HEK293 (cell line): ENCODE measurements around the gene PRICKLE1.

ENCODE experiments used
- ATF2 ChIP-seq: fragments of 450-650 bp; formaldehyde crosslinking; IDR thresholded peaks from 2 replicates; pipeline ENCODE4 v1.5.1; 2016; ENCODE audit warnings: missing biosample characterization, missing genetic modification characterization, low read depth
- CTCF ChIP-seq: fragments of 450-650 bp; formaldehyde crosslinking; IDR thresholded peaks from 2 replicates; pipeline ENCODE4 v1.5.1; 2016; ENCODE audit warnings: missing biosample characterization, missing genetic modification characterization
- KLF9 ChIP-seq: fragments of 450-650 bp; formaldehyde crosslinking; IDR thresholded peaks from 2 replicates; pipeline ENCODE4 v1.5.1; 2016; ENCODE audit warnings: missing biosample characterization, missing genetic modification characterization, low read depth
- PRDM10 ChIP-seq: fragments of 450-650 bp; formaldehyde crosslinking; IDR thresholded peaks from 2 replicates; pipeline ENCODE4 v1.5.1; 2016; ENCODE audit warnings: missing biosample characterization, missing genetic modification characterization
- YY2 ChIP-seq: fragments of 450-650 bp; formaldehyde crosslinking; IDR thresholded peaks from 2 replicates; pipeline ENCODE4 v1.5.1; 2016; ENCODE audit warnings: missing biosample characterization, missing genetic modification characterization
- ZBTB11 ChIP-seq: fragments of 450-650 bp; formaldehyde crosslinking; conservative IDR thresholded peaks from 2 replicates; pipeline ENCODE4 v1.5.1; 2016; ENCODE audit warnings: low read depth, missing biosample characterization, missing genetic modification characterization
- ZBTB21 ChIP-seq: fragments of 450-650 bp; formaldehyde crosslinking; IDR thresholded peaks from 2 replicates; pipeline ENCODE4 v1.5.1; 2017; ENCODE audit warnings: missing biosample characterization, missing genetic modification characterization
- ZFHX2 ChIP-seq: fragments of 450-650 bp; formaldehyde crosslinking; conservative IDR thresholded peaks from 2 replicates; pipeline ENCODE4 v1.5.1; 2016; ENCODE audit warnings: missing biosample characterization, missing genetic modification characterization
- ZNF138 ChIP-seq: fragments of 450-650 bp; formaldehyde crosslinking; IDR thresholded peaks from 2 replicates; pipeline ENCODE4 v1.5.1; 2016; ENCODE audit warnings: missing biosample characterization, missing genetic modification characterization, borderline replicate concordance
- ZNF140 ChIP-seq: fragments of 450-650 bp; formaldehyde crosslinking; IDR thresholded peaks from 2 replicates; pipeline ENCODE4 v1.5.1; 2016; ENCODE audit warnings: missing biosample characterization, missing genetic modification characterization
- ZNF202 ChIP-seq: fragments of 450-650 bp; formaldehyde crosslinking; IDR thresholded peaks from 2 replicates; pipeline ENCODE4 v1.5.1; 2016; ENCODE audit warnings: missing biosample characterization, missing genetic modification characterization, borderline replicate concordance
- ZNF362 ChIP-seq: fragments of 450-650 bp; formaldehyde crosslinking; IDR thresholded peaks from 2 replicates; pipeline ENCODE4 v1.5.1; 2016; ENCODE audit warnings: missing biosample characterization, missing genetic modification characterization
- ZNF37A ChIP-seq: fragments of 450-650 bp; IDR thresholded peaks from 2 replicates; pipeline ENCODE4 v1.5.1; 2018; ENCODE audit warnings: missing biosample characterization, missing genetic modification characterization
- ZNF501 ChIP-seq: fragments of 450-650 bp; formaldehyde crosslinking; IDR thresholded peaks from 2 replicates; pipeline ENCODE4 v1.5.1; 2016; ENCODE audit warnings: missing biosample characterization, missing genetic modification characterization
- ZNF549 ChIP-seq: fragments of 450-650 bp; IDR thresholded peaks from 2 replicates; pipeline ENCODE4 v1.5.1; 2018; ENCODE audit warnings: missing biosample characterization, missing genetic modification characterization, mild to moderate bottlenecking, inconsistent platforms, moderate library complexity
- ZNF555 ChIP-seq: fragments of 450-650 bp; formaldehyde crosslinking; conservative IDR thresholded peaks from 2 replicates; pipeline ENCODE4 v1.5.1; 2017; ENCODE audit warnings: missing biosample characterization, mild to moderate bottlenecking, missing genetic modification characterization, inconsistent platforms
- ZNF654 ChIP-seq: fragments of 450-650 bp; formaldehyde crosslinking; IDR thresholded peaks from 2 replicates; pipeline ENCODE4 v1.5.1; 2016; ENCODE audit warnings: low read depth, missing biosample characterization, missing genetic modification characterization
- ZNF660 ChIP-seq: fragments of 450-650 bp; IDR thresholded peaks from 2 replicates; pipeline ENCODE4 v1.5.1; 2018; ENCODE audit warnings: missing biosample characterization, mild to moderate bottlenecking, missing genetic modification characterization
- ZNF830 ChIP-seq: fragments of 450-650 bp; IDR thresholded peaks from 2 replicates; pipeline ENCODE4 v1.5.0; 2018; ENCODE audit warnings: missing biosample characterization, missing genetic modification characterization, low read depth, mild to moderate bottlenecking, moderate library complexity
- ZXDB ChIP-seq: fragments of 450-650 bp; formaldehyde crosslinking; IDR thresholded peaks from 2 replicates; pipeline ENCODE4 v1.5.1; 2016; ENCODE audit warnings: missing biosample characterization, missing genetic modification characterization
- TF ChIP-seq, protein P1 (sequence below): fragments of 450-650 bp; formaldehyde crosslinking; IDR thresholded peaks from 2 replicates; pipeline ENCODE4 v1.5.1; 2016; ENCODE audit warnings: missing biosample characterization, missing genetic modification characterization, borderline replicate concordance
- TF ChIP-seq, protein P2 (sequence below): fragments of 450-650 bp; formaldehyde crosslinking; optimal IDR thresholded peaks from 2 replicates; pipeline ENCODE3; 2016; ENCODE audit warnings: missing biosample characterization, mild to moderate bottlenecking, missing genetic modification characterization

Gene PRICKLE1

DNA sequence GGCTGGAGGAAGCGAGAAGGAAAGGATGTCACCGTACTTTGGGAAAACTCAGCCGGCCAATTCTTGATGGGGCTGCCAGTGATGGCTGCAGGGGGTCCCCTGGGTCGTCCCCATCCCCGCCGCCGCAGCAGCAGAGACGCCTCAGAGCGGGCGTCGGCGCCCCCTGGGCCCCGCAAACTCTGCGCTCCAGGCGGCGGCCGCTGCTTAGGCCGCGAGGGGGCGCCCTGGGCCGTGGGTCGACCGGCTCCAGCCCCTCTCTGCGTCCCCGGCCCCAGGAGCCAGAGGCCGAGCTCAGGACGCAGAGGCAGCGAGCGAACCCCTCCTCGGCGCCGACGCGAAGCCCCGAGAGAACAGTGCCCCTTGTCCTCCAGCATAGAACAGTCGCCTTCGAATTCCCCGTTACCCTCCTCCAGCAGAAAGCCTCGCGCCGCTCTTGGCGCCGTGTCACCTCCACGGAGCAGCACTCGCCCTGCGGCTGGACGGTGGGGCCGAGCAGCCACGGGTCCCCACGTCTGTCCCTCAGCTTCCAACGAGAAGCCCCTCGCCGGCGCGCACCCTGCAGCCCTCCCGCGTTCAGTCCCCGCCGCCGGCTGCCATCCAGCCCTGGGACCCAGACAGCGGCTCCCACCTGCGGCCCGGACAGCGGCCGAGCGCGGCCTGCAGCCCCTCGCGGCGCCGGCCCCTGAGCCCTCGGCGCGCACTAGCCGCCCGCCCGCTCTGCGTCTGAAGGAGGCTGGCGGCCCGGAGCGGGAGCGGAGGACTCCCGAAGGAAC lies 106.6 kb downstream of the PRICKLE1 start (continued):
- TF ChIP-seq PRDM10 (tag by site-specific recombination) (0 out of 2 replicates have a peak, but pooled peaks have one; percentile 11), ATF2 (no peak), YY2 (tag by site-specific recombination) (no peak), ZBTB11 (tag by site-specific recombination) (no peak), ZXDB (tag by site-specific recombination) (peak; percentile 48; the same call in 1 of the 2 replicates), ZNF138 (tag by site-specific recombination) (no peak), ZNF549 (tag by site-specific recombination) (no peak), ZNF140 (tag by site-specific recombination) (no peak), ZNF555 (tag by site-specific recombination) (no peak), ZFHX2 (tag by site-specific recombination) (no peak), ZBTB21 (tag by site-specific recombination) (no peak), ZNF654 (tag by site-specific recombination) (peak; percentile 50), ZNF830 (tag by site-specific recombination) (no peak), ZNF660 (peak; percentile 91), ZNF202 (tag by site-specific recombination) (no peak), ZNF501 (peak; percentile 50; the same call in 1 of the 2 replicates), CTCF (tag by site-specific recombination) (peak; percentile 95), ZNF362 (tag by site-specific recombination) (no peak), KLF9 (tag by site-specific recombination) (no peak), ZNF37A (no peak)
- TF ChIP-seq, protein P1, sequence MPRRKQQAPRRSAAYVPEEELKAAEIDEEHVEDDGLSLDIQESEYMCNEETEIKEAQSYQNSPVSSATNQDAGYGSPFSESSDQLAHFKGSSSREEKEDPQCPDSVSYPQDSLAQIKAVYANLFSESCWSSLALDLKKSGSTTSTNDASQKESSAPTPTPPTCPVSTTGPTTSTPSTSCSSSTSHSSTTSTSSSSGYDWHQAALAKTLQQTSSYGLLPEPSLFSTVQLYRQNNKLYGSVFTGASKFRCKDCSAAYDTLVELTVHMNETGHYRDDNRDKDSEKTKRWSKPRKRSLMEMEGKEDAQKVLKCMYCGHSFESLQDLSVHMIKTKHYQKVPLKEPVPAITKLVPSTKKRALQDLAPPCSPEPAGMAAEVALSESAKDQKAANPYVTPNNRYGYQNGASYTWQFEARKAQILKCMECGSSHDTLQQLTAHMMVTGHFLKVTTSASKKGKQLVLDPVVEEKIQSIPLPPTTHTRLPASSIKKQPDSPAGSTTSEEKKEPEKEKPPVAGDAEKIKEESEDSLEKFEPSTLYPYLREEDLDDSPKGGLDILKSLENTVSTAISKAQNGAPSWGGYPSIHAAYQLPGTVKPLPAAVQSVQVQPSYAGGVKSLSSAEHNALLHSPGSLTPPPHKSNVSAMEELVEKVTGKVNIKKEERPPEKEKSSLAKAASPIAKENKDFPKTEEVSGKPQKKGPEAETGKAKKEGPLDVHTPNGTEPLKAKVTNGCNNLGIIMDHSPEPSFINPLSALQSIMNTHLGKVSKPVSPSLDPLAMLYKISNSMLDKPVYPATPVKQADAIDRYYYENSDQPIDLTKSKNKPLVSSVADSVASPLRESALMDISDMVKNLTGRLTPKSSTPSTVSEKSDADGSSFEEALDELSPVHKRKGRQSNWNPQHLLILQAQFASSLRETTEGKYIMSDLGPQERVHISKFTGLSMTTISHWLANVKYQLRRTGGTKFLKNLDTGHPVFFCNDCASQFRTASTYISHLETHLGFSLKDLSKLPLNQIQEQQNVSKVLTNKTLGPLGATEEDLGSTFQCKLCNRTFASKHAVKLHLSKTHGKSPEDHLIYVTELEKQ: no peak
- TF ChIP-seq, protein P2, sequence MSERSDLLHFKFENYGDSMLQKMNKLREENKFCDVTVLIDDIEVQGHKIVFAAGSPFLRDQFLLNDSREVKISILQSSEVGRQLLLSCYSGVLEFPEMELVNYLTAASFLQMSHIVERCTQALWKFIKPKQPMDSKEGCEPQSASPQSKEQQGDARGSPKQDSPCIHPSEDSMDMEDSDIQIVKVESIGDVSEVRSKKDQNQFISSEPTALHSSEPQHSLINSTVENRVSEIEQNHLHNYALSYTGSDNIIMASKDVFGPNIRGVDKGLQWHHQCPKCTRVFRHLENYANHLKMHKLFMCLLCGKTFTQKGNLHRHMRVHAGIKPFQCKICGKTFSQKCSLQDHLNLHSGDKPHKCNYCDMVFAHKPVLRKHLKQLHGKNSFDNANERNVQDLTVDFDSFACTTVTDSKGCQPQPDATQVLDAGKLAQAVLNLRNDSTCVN (tag by site-specific recombination): peak; percentile 76
